H9 (cell line): ENCODE results near the gene ARMH1. TPM values are rescaled to one million over a fixed set of nuclear protein-coding genes. Genes with fewer than 3 reads are reported as not detected.

Experiments used
- DNase-seq: peaks from one replicate; pipeline ENCODE4 v3.0.0-alpha.2; 2017
- H2AFZ ChIP-seq: one replicate; pipeline ENCODE4 v1.6.1; 2013; ENCODE audit warnings: mild to moderate bottlenecking, low read length, control low read depth, moderate library complexity
- H2AK5ac ChIP-seq: 2 replicates; pipeline ENCODE4 v1.6.1; 2013; ENCODE audit warnings: low read length, control low read depth, mixed read lengths; ENCODE audit not compliant: insufficient read length
- H2BK120ac ChIP-seq: one replicate; pipeline ENCODE4 v1.6.1; 2013; ENCODE audit warnings: low read depth, mild to moderate bottlenecking, low read length, control low read depth, inconsistent platforms; ENCODE audit not compliant: poor library complexity, severe bottlenecking
- H2BK12ac ChIP-seq: 2 replicates; pipeline ENCODE4 v1.6.1; 2013; ENCODE audit warnings: low read length, control low read depth, mixed read lengths, low read depth; ENCODE audit not compliant: insufficient read length
- H2BK15ac ChIP-seq: 2 replicates; pipeline ENCODE4 v1.6.1; 2013; ENCODE audit warnings: low read depth, low read length, control low read depth
- H2BK20ac ChIP-seq: one replicate; pipeline ENCODE4 v1.6.1; 2013; ENCODE audit warnings: low read depth, mild to moderate bottlenecking, low read length, control low read depth, inconsistent platforms; ENCODE audit not compliant: poor library complexity, severe bottlenecking
- H2BK5ac ChIP-seq: 2 replicates; pipeline ENCODE4 v1.6.1; 2013; ENCODE audit warnings: low read length, control low read depth, mixed read lengths; ENCODE audit not compliant: insufficient read length
- H3K14ac ChIP-seq: 2 replicates; pipeline ENCODE4 v1.6.1; 2013; ENCODE audit warnings: low read length, control low read depth; ENCODE audit not compliant: insufficient read depth
- H3K18ac ChIP-seq: 2 replicates; pipeline ENCODE4 v1.6.1; 2013; ENCODE audit warnings: low read depth, mild to moderate bottlenecking, mixed read lengths, low read length, control low read depth; ENCODE audit not compliant: insufficient read length
- H3K23ac ChIP-seq: 2 replicates; pipeline ENCODE4 v1.6.1; 2013; ENCODE audit warnings: low read length, control low read depth, mixed read lengths, low read depth; ENCODE audit not compliant: insufficient read length
- H3K23me2 ChIP-seq: 2 replicates; pipeline ENCODE4 v1.6.1; 2013; ENCODE audit warnings: low read depth, mild to moderate bottlenecking, mixed read lengths, low read length, control low read depth; ENCODE audit not compliant: insufficient read length, poor library complexity, severe bottlenecking
- H3K27ac ChIP-seq: 2 replicates; pipeline ENCODE4 v1.5.1; 2013; ENCODE audit warnings: low read length, control low read depth, mixed read lengths, low read depth; ENCODE audit not compliant: insufficient read length
- H3K27me3 ChIP-seq: 2 replicates; pipeline ENCODE4 v1.6.1; 2013; ENCODE audit warnings: low read length, control low read depth, inconsistent platforms; ENCODE audit not compliant: insufficient read depth
- H3K4ac ChIP-seq: 2 replicates; pipeline ENCODE4 v1.6.1; 2013; ENCODE audit warnings: low read depth, mild to moderate bottlenecking, control low read depth, inconsistent platforms, low read length, moderate library complexity
- H3K4me1 ChIP-seq: 2 replicates; pipeline ENCODE4 v1.6.1; 2013; ENCODE audit warnings: low read length, control low read depth, inconsistent platforms; ENCODE audit not compliant: insufficient read depth
- H3K4me2 ChIP-seq: 2 replicates; pipeline ENCODE4 v1.6.1; 2013; ENCODE audit warnings: low read length, control low read depth, mixed read lengths; ENCODE audit not compliant: insufficient read length, insufficient read depth
- H3K56ac ChIP-seq: 2 replicates; pipeline ENCODE4 v1.6.1; 2013; ENCODE audit warnings: low read depth, mild to moderate bottlenecking, mixed read lengths, low read length, control low read depth; ENCODE audit not compliant: insufficient read length
- H3K79me1 ChIP-seq: 2 replicates; pipeline ENCODE4 v1.6.1; 2013; ENCODE audit warnings: low read depth, mild to moderate bottlenecking, moderate library complexity, low read length, control low read depth, inconsistent platforms; ENCODE audit not compliant: insufficient read depth, poor library complexity, severe bottlenecking
- H3K79me2 ChIP-seq: 2 replicates; pipeline ENCODE4 v1.6.1; 2013; ENCODE audit warnings: low read length, control low read depth, inconsistent platforms; ENCODE audit not compliant: insufficient read depth
- H3K9ac ChIP-seq: 2 replicates; pipeline ENCODE4 v1.6.1; 2013; ENCODE audit warnings: low read length, control low read depth, mixed read lengths; ENCODE audit not compliant: insufficient read length; ENCODE audit errors: extremely low read depth
- H3K9me3 ChIP-seq: one replicate; pipeline ENCODE4 v1.6.1; 2013; ENCODE audit warnings: low read depth, low read length, inconsistent platforms; ENCODE audit not compliant: control insufficient read depth
- H3T11ph ChIP-seq: one replicate; pipeline ENCODE4 v1.6.1; 2013; ENCODE audit warnings: mild to moderate bottlenecking, low read length, control low read depth, inconsistent platforms
- H4K20me1 ChIP-seq: one replicate; pipeline ENCODE4 v1.6.1; 2013; ENCODE audit not compliant: control insufficient read depth, insufficient read length, insufficient read depth
- H4K5ac ChIP-seq: 2 replicates; pipeline ENCODE4 v1.6.1; 2013; ENCODE audit warnings: low read depth, mild to moderate bottlenecking, mixed read lengths, low read length, control low read depth; ENCODE audit not compliant: insufficient read length
- H4K8ac ChIP-seq: replicated peaks from 2 replicates; pipeline ENCODE4 v1.6.1; 2013; ENCODE audit warnings: low read length, control low read depth, mixed read lengths, low read depth; ENCODE audit not compliant: insufficient read length
- H4K91ac ChIP-seq: 2 replicates; pipeline ENCODE4 v1.6.1; 2013; ENCODE audit warnings: low read depth, mild to moderate bottlenecking, moderate library complexity, mixed read lengths, low read length, control low read depth; ENCODE audit not compliant: insufficient read length
- H3K27ac Mint-ChIP-seq, 3 experiments: 2 replicates in 2 of 3; 3 replicates in 1 of 3; pipeline ENCODE4 v1.8.0; 2020 to 2021; ENCODE audit warnings: mixed read lengths in 3 of 3, mild to moderate bottlenecking in 1 of 3, moderate library complexity in 1 of 3
- H3K27me3 Mint-ChIP-seq: 2 replicates; pipeline ENCODE4 v1.8.0; 2021; ENCODE audit warnings: low read depth, mild to moderate bottlenecking, moderate library complexity, mixed read lengths
- H3K36me3 Mint-ChIP-seq, 3 experiments: 2 replicates in 2 of 3; 3 replicates in 1 of 3; pipeline ENCODE4 v1.8.0; 2020 to 2021; ENCODE audit warnings: low read depth in 3 of 3, mixed read lengths in 3 of 3; ENCODE audit not compliant: insufficient read depth in 1 of 3
- H3K4me1 Mint-ChIP-seq, 2 experiments: 2 replicates each; pipeline ENCODE4 v1.8.0; 2020; ENCODE audit warnings: mixed read lengths in 2 of 2
- H3K4me3 Mint-ChIP-seq, 2 experiments: 2 replicates in 1 of 2; 3 replicates in 1 of 2; pipeline ENCODE4 v1.8.0; 2020 to 2021; ENCODE audit warnings: mild to moderate bottlenecking in 2 of 2, mixed read lengths in 2 of 2, moderate library complexity in 1 of 2
- H3K9me3 Mint-ChIP-seq, 2 experiments: 2 replicates in 1 of 2; 3 replicates in 1 of 2; pipeline ENCODE4 v1.8.0; 2020; ENCODE audit warnings: mild to moderate bottlenecking in 2 of 2, mixed read lengths in 2 of 2, moderate library complexity in 1 of 2
- WGBS: extraction: QIAGEN DNeasy Blood & Tissue Kit; methylation state at CpG from one replicate; pipeline ENCODE4 v1.1.7; 2013; ENCODE audit warnings: missing lambda C conversion rate, low lambda C conversion rate, mixed read lengths; ENCODE audit not compliant: insufficient read length; ENCODE audit errors: extremely low coverage; 5-methylcytosine and 5-hydroxymethylcytosine counted together
- total RNA-seq: library from RNA; stranded (reverse); gene quantifications from 2 replicates; pipeline ENCODE4 v1.2.1, GENCODE V29; 2021
- TF ChIP-seq, protein P1 (sequence below): fragments of 200-600 bp; sonication (generic); conservative IDR thresholded peaks from 3 replicates; pipeline ENCODE4 v1.8.0; 2021; ENCODE audit warnings: antibody characterized with exemption, mild to moderate bottlenecking

ARMH1 gene
- total RNA-seq, 1 experiment from 2014 or later, result 1.0 TPM

DNA sequence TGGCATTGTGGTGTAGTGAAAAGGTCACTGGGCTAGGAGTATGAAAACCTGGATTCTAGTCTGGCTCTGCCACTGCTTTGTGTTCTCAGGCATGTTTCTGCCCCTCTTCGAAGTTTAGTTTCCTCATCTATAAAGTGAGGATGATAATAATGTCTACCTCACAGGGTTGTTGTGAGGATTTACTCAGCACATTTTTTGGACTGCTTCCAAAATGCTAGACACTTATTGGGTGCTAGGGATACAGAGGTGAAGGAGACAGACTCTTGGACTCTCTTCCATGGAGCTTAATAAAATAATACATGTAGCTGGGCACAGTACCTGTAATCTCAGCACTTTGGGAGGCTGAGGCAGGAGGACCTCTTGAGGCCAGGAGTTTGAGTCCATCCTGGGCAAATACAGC, 68.7 kb downstream of the ARMH1 start:
- Histone ChIP-seq H3K79me2 (peaks cover 9% of the 10 kb centered on the region; the same call in 1 of the 2 replicates), H2BK120ac (no peak overlapping the region), H2AK5ac (no peak overlapping the region), H2BK20ac (no peak overlapping the region), H3K27ac (no peak overlapping the region), H3K18ac (no peak overlapping the region), H3K9me3 (no peaks in the 10 kb centered on the region), H3K23me2 (peaks cover 8% of the 10 kb centered on the region), H3K4me1 (no peaks in the 10 kb centered on the region), H3K9ac (no peak overlapping the region), H4K8ac (no peak overlapping the region), H4K20me1 (no peaks in the 10 kb centered on the region), H3T11ph (no peak overlapping the region), H2BK5ac (no peak overlapping the region), H4K91ac (no peak overlapping the region), H3K14ac (no peak overlapping the region), H3K79me1 (peaks cover 5% of the 10 kb centered on the region), H3K56ac (no peak overlapping the region), H3K27me3 (no peaks in the 10 kb centered on the region), H3K4me2 (no peak overlapping the region), H3K23ac (no peak overlapping the region), H2BK12ac (no peak overlapping the region), H2AFZ (no peak overlapping the region), H2BK15ac (no peak overlapping the region), H4K5ac (no peak overlapping the region), H3K4ac (no peak overlapping the region)
- H3K27ac Mint-ChIP-seq, result peak overlapping the region in 1 of 3 experiments; percentile 71; a peak in 2 of 7 replicates
- peaks cover 17 to 18% of the 10 kb centered on the region in 2 experiments for H3K4me1 Mint-ChIP-seq
- WGBS, result no CpG with 5 or more reads among the region's 1 CpG
- DNase-seq, result no peak
- peaks cover 2% of the 10 kb centered on the region; the same call in 1 of the 2 replicates for H3K27me3 Mint-ChIP-seq
- H3K9me3 Mint-ChIP-seq, result peaks cover 0 to 3% of the 10 kb centered on the region in 2 experiments; a peak in 3 of 5 replicates
- TF ChIP-seq, protein P1, sequence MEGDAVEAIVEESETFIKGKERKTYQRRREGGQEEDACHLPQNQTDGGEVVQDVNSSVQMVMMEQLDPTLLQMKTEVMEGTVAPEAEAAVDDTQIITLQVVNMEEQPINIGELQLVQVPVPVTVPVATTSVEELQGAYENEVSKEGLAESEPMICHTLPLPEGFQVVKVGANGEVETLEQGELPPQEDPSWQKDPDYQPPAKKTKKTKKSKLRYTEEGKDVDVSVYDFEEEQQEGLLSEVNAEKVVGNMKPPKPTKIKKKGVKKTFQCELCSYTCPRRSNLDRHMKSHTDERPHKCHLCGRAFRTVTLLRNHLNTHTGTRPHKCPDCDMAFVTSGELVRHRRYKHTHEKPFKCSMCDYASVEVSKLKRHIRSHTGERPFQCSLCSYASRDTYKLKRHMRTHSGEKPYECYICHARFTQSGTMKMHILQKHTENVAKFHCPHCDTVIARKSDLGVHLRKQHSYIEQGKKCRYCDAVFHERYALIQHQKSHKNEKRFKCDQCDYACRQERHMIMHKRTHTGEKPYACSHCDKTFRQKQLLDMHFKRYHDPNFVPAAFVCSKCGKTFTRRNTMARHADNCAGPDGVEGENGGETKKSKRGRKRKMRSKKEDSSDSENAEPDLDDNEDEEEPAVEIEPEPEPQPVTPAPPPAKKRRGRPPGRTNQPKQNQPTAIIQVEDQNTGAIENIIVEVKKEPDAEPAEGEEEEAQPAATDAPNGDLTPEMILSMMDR, result no peak
- peak overlapping the region; percentile 0 to 23; a peak in 1 of 5 replicates for H3K4me3 Mint-ChIP-seq
- H3K36me3 Mint-ChIP-seq, result peaks cover 39 to 62% (median 59%) of the 10 kb centered on the region in 3 experiments
